T1000 (cell line): ENCODE measurements around the gene OR14K1.
"Not testable (repeated sequence)": the region's sequence is repeated elsewhere in the genome, so short reads cannot be mapped to it uniquely, and the experiment has no call there.

ENCODE experiments used
- DNase-seq: peaks from one replicate; lab custom pipeline; 2025; ENCODE audit warnings: mixed read lengths; lab: John Stamatoyannopoulos, UW

Gene OR14K1, protein sequence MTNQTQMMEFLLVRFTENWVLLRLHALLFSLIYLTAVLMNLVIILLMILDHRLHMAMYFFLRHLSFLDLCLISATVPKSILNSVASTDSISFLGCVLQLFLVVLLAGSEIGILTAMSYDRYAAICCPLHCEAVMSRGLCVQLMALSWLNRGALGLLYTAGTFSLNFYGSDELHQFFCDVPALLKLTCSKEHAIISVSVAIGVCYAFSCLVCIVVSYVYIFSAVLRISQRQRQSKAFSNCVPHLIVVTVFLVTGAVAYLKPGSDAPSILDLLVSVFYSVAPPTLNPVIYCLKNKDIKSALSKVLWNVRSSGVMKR

DNA sequence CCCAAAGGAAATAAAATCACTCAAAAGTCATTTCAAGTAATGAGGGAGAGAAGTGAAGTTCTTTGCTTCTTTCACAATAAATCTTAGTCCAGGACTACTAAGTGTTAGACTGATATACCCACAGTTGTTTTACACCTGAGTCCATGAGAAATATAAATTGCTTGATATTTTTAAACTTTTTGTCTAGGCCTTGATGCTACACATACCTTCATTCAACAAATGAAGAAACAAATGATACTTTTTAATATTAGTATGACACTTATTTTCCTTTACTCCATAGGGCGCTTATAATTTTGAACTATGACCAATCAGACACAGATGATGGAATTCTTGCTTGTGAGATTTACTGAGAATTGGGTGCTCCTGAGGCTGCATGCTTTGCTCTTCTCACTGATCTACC, at the start of gene OR14K1:
OR14K1 (plus strand) TSS at position 301 of the 400 bp plus-strand sequence; CDS start at position 301, 0 bp downstream.
- no peak for DNase-seq

DNA sequence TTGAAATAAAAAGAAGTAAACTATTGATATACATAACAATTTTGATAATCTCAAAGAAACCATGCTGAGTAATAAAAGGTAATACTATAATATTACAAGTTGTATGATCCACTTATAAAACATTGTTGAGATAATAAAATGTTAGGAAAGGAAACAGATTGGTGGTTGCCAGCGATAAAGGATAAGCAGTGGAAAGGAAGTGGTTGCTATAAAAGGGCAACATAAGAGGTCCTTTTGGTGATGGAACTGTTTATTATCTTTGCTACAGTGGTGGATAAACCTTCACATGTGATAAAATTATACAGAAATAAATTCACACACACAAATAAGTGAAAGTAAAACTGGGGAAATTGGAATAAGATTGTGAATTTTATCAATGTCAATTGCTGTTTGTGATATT, 37.1 kb upstream of the OR14K1 start:
- no peak for DNase-seq

DNA sequence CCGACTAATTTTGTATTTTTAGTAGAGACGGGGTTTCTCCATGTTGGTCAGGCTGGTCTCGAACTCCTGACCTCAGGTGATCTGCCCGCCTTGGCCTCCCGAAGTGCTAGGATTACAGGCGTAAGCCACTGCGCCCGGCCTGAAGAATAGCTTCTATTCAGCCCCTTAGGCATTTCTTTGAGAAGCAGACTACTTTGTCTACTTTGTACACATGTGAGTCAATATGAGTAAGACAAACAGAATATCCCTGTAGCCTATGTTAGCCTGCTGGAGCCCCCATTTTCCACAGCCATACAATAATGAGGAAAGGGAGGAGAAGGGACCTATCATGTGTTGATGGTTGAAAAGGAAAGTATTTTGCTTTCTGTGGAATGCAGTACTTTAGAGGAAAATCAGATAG, 27.7 kb upstream of the OR14K1 start:
- not testable (repeated sequence) for DNase-seq

DNA sequence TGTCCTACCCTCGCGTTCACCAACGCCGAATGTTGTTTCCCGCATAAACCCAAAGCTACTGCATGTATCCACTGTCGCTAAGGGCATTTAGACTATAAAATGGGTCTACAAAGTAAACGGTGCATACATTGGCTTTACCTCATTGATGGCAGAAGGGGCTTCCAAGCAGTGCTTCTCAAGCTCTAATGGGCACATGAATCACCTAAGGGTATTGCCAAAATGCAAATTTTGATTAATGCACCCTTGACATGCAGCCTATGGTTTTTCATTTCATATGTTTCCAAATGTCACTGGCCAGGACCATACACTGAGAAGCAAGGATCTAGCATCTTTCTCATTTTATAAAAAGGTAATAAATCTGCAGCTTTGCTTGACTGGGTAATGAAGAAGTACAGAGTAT, 24.7 kb upstream of the OR14K1 start:
- no peak for DNase-seq

DNA sequence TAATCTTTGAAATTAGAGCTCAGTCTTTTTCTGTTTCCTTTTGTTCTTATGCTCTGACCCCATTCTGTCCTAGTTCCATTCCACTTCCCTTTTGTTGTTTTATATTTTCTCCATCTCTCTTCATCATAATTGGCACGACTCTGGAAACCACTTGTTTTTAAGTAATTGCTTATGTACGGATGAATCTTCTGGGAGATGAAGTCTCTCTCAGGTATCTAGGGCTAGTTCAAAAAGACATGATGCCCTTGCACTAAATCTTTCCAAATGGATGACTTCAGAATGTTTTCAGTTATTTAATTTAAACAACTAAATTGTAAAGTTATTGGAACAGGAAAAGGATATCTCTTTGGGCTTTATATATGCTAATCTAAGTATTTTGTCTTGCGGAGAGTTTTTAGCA, 21.9 kb upstream of the OR14K1 start, which contains the start of gene OR6F1:
OR6F1 (minus strand) TSS at position 101 of the 400 bp plus-strand sequence. CDS start 3,891 bp downstream, outside the sequence.
- no peak for DNase-seq

DNA sequence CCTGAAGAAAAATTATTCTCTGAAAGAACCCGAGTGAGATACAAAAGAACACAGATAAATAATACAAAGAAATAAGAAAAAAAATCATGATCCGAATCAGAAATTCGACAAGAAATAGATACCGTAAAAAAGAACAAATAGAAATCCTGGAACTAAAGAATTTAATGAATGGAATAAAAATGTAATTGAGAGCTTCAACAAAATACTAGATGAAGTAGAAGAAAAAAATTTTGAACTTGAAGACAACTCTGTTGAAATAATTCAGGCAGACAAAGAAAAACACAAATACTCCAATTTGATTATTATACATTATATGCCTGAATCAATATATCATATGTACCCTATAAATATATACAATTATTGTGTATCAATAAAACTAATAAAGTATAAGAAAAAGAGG, 17.2 kb upstream of the OR14K1 start:
- no peak for DNase-seq

DNA sequence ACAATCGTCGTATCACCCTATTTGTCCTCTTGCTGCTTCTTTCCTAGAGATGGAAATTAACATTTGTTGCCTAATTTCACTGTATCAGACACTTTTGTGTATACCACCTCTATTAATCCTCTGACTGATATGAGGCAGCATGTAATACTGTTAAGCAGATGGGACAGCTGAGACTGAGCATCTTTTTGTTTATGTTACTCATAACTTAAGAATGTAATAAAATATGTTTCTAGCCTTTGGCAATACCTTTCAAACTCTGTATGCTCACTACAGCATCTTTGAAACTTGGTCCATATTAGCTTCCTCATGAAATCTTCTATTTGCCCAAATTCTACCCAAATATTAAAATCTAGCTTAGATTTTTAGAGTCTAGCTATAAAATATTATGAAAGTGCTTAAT, 2.3 kb downstream of the OR14K1 start:
- DNase-seq: no peak

DNA sequence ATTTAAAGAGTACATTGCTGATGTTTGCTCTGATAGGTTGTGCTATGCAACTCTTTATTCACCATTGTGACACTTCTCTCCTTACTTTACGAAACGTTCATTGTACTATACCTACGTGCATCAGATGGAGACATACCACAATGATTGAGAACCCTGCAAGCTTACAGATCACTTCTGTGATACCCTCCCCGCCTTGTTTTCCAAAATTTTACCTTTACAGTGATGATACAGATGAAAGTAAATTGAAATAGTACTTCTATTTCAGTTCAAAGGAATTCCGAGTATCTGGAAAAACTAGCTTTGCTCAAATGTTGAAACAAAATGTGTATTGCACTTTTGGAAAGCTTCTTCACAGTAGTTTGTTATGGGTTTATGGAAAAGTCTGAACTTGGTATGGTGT, 3.3 kb downstream of the OR14K1 start:
- no peak for DNase-seq

DNA sequence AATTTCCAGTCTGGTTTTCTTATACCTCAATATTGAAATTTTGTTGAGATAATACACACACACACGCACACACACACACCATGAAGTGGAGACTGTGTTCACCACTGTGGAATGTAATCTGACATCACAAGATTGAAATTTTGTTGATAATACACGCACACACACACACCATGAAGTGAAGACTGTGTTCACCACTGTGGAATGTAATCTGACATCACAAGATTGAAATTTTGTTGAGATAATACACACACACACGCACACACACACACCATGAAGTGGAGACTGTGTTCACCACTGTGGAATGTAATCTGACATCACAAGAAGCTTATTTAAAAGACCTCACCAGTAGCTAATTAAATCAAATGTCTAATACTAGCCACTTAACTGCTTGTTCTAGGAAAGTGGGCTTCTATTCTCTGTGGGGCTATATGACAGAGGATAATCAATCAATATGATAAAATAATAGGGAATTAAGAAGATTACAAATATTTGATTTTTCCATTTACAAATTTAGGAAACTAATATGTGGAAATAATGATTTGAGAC, 3.9 kb downstream of the OR14K1 start:
- DNase-seq: not testable (repeated sequence)

DNA sequence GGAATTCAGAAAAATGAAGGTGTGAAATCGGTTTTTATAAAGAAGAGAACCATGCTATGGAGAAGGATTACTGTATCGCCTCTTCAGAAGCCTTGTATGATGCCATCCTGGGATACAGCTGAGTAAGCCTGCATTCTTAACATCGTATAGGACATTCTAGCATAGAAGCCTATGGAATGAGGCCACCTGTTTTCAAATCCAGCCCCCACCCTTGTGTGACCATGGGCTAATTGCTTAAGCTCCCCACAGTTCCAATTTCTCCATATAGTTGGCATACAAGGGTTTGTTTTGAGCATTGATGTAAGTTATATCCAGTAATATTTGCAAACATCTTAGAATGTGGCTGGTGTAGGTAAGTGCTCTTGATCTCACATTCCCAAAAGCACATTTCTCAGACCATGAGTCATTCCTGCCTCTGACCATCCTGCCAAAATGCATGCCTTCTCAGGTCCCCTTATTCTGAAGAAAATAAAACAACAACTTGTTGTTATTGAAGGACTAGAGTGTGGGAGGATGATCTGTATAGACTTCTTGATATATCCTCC, 8.0 kb downstream of the OR14K1 start:
- DNase-seq: no peak

DNA sequence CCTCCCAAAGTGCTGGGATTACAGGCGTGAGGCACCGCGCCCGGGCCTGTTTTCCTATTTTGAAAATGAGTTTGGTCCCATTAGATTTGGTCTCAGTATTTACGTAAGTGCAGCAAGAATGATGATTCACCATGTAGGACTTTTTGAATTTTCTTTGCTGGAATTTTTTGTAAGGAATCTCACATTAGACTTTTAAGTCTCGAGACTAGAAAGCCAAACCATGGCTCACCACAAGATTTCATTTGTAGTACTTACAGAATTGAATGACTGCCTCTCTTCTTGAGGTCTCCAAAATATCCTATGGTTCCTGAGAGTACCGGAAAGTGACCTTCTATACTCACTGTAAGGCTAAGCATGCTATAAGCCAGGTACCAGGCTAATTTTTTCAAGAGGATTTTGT, 9.2 kb downstream of the OR14K1 start:
- DNase-seq: no peak

DNA sequence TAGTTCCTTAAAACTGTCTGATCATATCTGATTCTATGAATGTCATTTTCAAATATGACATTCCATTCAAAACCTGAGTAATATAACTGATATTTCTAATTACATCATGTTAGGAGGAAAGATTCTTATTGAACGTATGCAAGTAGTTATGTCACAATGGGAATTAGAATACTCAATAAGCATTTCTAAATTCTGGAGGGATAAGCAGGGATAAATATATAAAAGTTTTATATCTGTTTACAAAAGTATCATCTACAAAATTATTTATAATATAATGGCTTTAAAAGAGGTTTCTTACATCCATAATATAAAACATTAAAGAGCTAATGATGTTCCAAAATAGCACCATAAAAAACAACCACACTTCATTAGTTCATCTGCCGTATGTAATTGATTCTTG, 9.6 kb downstream of the OR14K1 start, which contains the start of gene OR14A2:
OR14A2 (minus strand) TSS at position 101 of the 400 bp plus-strand sequence.
- no peak for DNase-seq

DNA sequence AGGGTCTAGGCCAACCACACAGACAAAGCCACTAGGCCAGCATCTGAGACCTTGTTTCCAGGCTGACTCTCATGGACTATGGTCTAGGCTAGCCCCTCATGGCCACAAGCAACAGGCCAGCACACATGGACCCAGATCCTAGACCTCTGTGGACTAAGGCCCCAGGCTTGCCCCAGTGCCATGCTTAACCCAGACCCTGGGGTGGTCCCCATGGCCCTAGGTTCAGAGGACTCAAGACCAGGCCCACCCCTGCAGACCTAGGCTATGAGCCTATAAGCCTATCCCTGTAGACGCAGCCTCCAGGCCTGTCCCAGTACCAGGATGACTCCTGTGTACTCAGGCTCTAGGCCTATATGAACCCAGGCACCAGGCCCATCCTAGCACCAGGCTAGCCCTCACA, 11.5 kb downstream of the OR14K1 start:
- no peak for DNase-seq

DNA sequence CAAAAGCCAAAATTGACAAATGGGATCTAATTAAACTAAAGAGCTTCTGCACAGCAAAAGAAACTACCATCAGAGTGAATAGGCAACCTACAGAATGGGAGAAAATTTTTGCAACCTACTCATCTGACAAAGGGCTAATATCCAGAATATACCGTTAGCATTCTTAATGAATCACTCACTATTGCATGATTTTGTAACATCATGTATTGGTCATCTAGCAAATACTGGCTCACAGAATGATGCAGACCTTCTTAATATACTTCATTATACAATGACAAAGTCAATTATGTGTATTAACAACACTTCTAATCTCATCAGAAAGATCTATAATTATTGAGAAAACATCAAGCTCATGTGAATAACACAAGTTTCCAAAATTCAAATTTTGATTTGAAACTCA, 15.9 kb downstream of the OR14K1 start:
- DNase-seq: not testable (repeated sequence)

DNA sequence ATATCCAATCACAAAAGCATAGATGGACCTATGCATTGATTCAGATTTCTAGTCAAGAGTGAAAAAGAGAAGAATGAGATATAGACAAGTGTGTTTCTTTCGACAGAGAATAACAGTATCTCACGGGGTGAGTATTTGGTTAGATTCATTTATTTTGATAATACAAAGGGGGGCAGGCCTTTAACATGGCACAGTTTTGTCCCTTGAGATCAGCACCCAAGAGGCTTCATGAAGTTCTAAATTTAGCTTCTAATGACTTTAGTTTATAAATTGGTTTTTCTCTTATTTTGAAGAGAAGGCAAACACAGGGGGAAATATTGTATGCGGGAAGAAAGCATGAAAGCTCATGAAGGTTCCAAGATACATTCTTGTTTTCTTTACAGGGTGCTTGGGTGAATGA, 22.0 kb downstream of the OR14K1 start, which contains the start of gene OR1C1:
OR1C1 (minus strand) TSS at position 101 of the 400 bp plus-strand sequence. CDS start 2,150 bp downstream, outside the sequence.
- DNase-seq: no peak

DNA sequence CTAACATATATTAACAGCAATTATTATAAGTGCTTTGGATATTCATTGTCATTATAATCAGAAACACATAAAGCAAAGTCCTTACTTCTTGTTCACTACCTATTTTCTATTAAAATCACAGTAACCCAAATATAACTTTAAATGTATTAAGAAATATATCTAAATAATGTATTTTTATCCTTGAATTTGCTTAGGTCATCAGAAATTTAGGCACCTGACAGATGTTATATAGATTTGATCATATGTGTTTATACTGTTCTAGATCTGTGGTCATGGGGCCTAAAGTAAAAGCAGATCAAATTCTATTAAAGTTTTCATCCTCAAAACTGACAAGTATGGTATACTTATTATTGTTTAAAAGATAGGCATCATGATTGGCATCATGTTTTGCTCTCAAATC, 31.2 kb downstream of the OR14K1 start:
- DNase-seq: no peak
